Heart right ventricle (tissue), 16 donors: ENCODE data around the gene SHB. TPM values are rescaled to one million over a fixed set of nuclear protein-coding genes. Genes with fewer than 3 reads are reported as not detected.

ENCODE experiments used
- ATAC-seq, 8 donors: fragments of 200-7000 bp; cut with Tn5 transposase; one replicate each; pipeline ENCODE4 v1.9.1; 2020; ENCODE audit warnings: mild to moderate bottlenecking in 8 of 8, moderate library complexity in 8 of 8, moderate number of reproducible peaks in 1 of 8
- DNase-seq, 2 donors: peaks; one replicate each; pipeline ENCODE4 v3.0.0-alpha.2; 2020
- H3K27ac ChIP-seq, 10 donors: fragments of 200-600 bp; sonication (generic) in 2 of 10; one replicate each; pipeline versions ENCODE4 v1.5.0 to v1.8.0; 2020 to 2022; ENCODE audit warnings: mild to moderate bottlenecking in 3 of 10
- H3K27me3 ChIP-seq, 7 donors: fragments of 200-600 bp; one replicate each; pipeline ENCODE4 v1.8.0; 2021 to 2022; ENCODE audit warnings: mild to moderate bottlenecking in 2 of 7
- H3K36me3 ChIP-seq, 9 donors: fragments of 200-600 bp; sonication (generic) in 1 of 9; one replicate each; pipeline versions ENCODE4 v1.5.0 to v1.8.0; 2020 to 2022; ENCODE audit warnings: mild to moderate bottlenecking in 2 of 9
- H3K4me1 ChIP-seq, 9 donors: fragments of 200-600 bp; sonication (generic) in 1 of 9; one replicate each; pipeline versions ENCODE4 v1.5.0 to v1.8.0; 2020 to 2022; ENCODE audit warnings: mild to moderate bottlenecking in 4 of 9
- H3K4me3 ChIP-seq, 10 donors: fragments of 200-600 bp; sonication (generic) in 2 of 10; one replicate each; pipeline versions ENCODE4 v1.5.0 to v1.8.0; 2020 to 2022; ENCODE audit warnings: mild to moderate bottlenecking in 7 of 10, moderate library complexity in 2 of 10
- H3K9me3 ChIP-seq, 11 donors: fragments of 200-600 bp in 10 of 11; sonication (generic) in 2 of 11; one replicate each; pipeline versions ENCODE4 v1.5.0 to v1.8.0; 2013 to 2022; ENCODE audit warnings: mild to moderate bottlenecking in 2 of 11, control low read depth in 1 of 11, moderate library complexity in 1 of 11
- WGBS, 2 donors: extraction: QIAGEN DNeasy Blood & Tissue Kit; methylation state at CpG; one replicate each; pipeline ENCODE4 v1.1.7; 2013; ENCODE audit warnings: inconsistent platforms in 1 of 2; 5-methylcytosine and 5-hydroxymethylcytosine counted together
- intact Hi-C, 10 donors: fragments of 100-400 bp; cut with DNase I; formaldehyde crosslinking; loops; one replicate each; pipeline versions ENCODE4 v1.11.1 to v1.14.2; 2022
- polyA plus RNA-seq, 2 donors: library from polyadenylated mRNA; stranded (reverse); fragments of 200-250 nt; gene quantifications; one replicate each; pipeline ENCODE4 v1.2.3, GENCODE V29; 2013
- total RNA-seq, 10 donors: library from RNA; stranded (reverse); fragmentation: NEBNext Ultra II Directional in 3 of 10; extraction: Animal tissue kit (Norgen Biotek cat#: 25700) in 3 of 10; gene quantifications; one replicate each; pipeline versions ENCODE4 v1.2.1 to v1.2.4, GENCODE V29; 2021 to 2023
- TF ChIP-seq, protein P1 (sequence below), 9 donors: fragments of 200-600 bp; sonication (generic) in 2 of 9; IDR thresholded peaks; one replicate each; pipeline versions ENCODE4 v1.5.0 to v1.8.0; 2021 to 2022; ENCODE audit warnings: antibody characterized with exemption in 9 of 9, mild to moderate bottlenecking in 5 of 9, moderate library complexity in 1 of 9
- donor health status: Arrhythmogenic right ventricular cardiomyopathy.
- donor health status: ischemic (EF 13 %, LVEDD 7.1; RV severe dilation, severe dysfunction).
- donor health status: healthy with polysubstance abuse.
- donor health status: DM: no; HTN: yes; CAD: no.
- donor health status: DM: no; HTN: no; CAD: no.
- donor health status: ischemic (EF 25% LVEDD 6.9; RV normal size, moderate dysfunction).
- donor health status: ischemic (EF 25% LVEDD 5.7; RV mildly dilated, moderate dysfunction).
- donor health status: healthy.
- donor health status: DM: yes; HTN: yes; CAD: no.
- donor health status: Ischemic cardiomyopathy.
- donor health status: ischemic (EF 35%, LVEDD 5.7; RV mildly dilated, moderate dysfunction).
- donor health status: nonischemic (EF 11% LVEDD 7.7; RV severe dilation, severe dysfunction).
- donor health status: DM: yes; HTN: yes; CAD: no.
- donor health status: PGD.
- donor health status: ischemic (EF 29% LVEDD 5.4; RV normal size, mild dysfunction).
- donor health status: nonischemic (EF 23%, LVEDD 6.1; RV moderate dilation, normal function).

Gene SHB
- total and polyA plus RNA-seq, 12 donors = 5.7 to 26.6 (median 18.0) TPM

DNA sequence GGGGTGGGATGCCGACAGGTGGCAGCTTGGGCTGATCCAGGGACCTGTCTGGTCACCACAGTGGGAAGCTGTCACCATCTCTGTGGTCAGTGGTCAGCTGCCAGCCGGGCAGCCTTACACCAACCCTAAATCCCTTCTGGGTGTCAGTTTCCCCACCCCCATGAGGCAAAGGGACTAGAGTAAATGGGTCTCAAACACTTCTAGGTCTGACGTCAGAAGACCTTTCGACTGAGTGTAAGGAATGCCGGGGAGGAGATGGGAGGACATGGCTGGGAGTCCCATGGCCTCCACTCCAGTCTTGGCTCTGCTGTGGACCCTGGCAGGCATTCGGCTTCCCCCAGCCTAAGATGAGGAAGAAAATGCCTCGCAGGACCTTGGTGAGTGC, 124.8 kb downstream of the SHB start:
- TF ChIP-seq, protein P1, sequence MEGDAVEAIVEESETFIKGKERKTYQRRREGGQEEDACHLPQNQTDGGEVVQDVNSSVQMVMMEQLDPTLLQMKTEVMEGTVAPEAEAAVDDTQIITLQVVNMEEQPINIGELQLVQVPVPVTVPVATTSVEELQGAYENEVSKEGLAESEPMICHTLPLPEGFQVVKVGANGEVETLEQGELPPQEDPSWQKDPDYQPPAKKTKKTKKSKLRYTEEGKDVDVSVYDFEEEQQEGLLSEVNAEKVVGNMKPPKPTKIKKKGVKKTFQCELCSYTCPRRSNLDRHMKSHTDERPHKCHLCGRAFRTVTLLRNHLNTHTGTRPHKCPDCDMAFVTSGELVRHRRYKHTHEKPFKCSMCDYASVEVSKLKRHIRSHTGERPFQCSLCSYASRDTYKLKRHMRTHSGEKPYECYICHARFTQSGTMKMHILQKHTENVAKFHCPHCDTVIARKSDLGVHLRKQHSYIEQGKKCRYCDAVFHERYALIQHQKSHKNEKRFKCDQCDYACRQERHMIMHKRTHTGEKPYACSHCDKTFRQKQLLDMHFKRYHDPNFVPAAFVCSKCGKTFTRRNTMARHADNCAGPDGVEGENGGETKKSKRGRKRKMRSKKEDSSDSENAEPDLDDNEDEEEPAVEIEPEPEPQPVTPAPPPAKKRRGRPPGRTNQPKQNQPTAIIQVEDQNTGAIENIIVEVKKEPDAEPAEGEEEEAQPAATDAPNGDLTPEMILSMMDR (IDR thresholded peaks at IDR 0.05) = no peak
- Histone ChIP-seq H3K36me3 (peaks cover 0 to 50% (median 12%) of the 10 kb centered on the region in 9 donors), H3K27ac (peak overlapping the region in 2 of 10 donors; percentile 23 to 39), H3K27me3 (no peaks in the 10 kb centered on the region), H3K4me1 (peaks cover 7 to 75% (median 51%) of the 10 kb centered on the region in 9 donors), H3K4me3 (no peak overlapping the region), H3K9me3 (no peaks in the 10 kb centered on the region)
- WGBS, 2 donors = 83 to 86% methylated on average over 7 of the region's 7 CpGs
- ATAC-seq = no peak
- no peak for DNase-seq
- intact Hi-C loops = no loop called here

DNA sequence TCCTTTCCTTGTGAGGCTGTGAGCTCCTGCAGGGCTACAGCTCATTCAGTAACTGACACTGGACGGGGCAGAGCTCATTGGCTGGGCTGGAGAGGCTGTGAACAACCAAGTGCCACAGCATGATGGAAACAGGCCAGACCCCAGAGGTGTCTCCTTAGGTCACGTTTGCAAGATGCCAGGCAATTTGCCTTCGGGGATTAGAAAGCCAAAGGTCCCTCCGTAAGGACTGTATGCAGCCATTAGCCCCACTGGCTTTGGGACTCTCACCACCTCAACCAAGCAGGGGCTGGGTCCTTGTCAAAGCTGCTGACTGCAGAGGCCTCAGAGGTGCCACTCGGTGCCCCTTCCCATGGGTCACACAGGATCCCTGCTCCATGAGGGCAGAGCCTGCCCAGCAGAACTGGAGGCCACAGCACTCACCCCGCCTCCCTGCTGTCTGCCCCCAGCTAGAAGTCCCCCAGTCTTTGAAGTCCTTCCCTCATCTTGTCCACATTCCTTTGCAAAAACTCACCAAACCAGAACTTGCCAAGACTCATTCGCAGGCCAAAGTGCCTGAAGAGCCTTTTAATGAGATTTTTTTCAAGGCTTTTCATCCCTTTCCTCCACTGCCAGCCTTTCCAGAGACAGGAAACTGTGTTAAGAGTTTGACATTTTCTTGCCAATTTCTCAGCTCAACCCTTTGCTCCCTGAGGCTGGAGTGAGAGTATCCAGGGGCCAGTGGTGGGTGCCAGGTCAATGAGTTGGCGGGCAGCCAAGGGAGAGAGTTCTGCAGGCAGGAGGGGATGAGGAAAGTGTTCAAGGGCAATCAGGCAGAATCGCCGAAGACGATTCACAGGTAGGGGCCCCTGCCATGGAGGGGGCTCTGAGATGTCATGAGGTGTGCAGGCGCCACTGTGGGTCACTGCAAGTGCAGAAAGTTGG, 125.4 kb downstream of the SHB start:
- no peaks in the 10 kb centered on the region for H3K27me3 ChIP-seq
- 48 to 59% methylated on average over 12 of the region's 12 CpGs for WGBS, 2 donors
- TF ChIP-seq, protein P1 (IDR thresholded peaks at IDR 0.05) = no peak
- intact Hi-C loops = no loop called here
- H3K36me3 ChIP-seq = peaks cover 0 to 45% (median 12%) of the 10 kb centered on the region in 9 donors
- DNase-seq (peak in 1 of 2 donors; percentile 31), ATAC-seq (peak in 7 of 8 donors; percentile 7 to 51 (median 41))
- H3K27ac ChIP-seq = peak overlapping the region in 3 of 10 donors; percentile 23 to 39 (median 23)
- H3K4me3 ChIP-seq = no peak overlapping the region
- no peaks in the 10 kb centered on the region for H3K9me3 ChIP-seq
- peaks cover 12 to 80% (median 57%) of the 10 kb centered on the region in 9 donors for H3K4me1 ChIP-seq

DNA sequence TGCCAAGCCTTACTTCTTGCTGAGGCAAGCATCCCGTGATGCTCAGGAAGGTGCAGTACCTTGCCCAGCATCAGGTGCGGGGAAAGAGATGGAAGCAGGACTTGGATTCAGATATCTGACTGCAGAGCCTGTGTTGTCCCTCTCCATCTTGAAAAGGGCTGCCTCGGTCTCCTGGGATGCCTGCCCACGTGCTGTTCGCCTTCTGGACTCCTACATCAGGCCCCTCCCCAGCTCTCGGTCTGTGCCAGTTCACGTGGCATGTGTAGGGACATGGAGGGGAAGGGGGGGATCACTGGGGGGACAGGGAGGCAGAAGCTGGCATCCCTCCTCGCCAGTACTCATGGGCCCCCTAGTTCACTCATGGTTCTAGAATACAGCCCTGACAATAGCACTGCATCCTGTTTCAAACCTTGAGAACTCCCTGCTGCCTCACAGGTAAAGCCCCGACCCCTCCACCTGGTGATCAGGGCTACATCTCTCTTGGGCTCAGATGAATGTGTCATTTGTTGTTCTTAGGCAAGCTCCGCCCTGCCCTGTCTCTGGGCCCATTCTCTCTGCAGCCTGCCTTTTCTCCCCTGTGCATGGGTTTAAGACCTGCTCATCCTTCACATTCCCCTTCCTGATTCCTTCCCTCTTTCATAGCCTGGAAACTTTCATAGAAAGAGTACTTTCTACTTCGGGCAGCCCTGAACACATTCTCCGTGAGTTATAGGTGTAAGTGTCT, 126.2 kb downstream of the SHB start:
- DNase-seq (no peak), ATAC-seq (no peak)
- H3K27ac ChIP-seq = peak overlapping the region in 2 of 10 donors; percentile 23 to 39
- H3K4me3 ChIP-seq = no peak overlapping the region
- TF ChIP-seq, protein P1 (IDR thresholded peaks at IDR 0.05) = no peak
- 74 to 86% methylated on average over 12 of the region's 12 CpGs for WGBS, 2 donors
- intact Hi-C loops = no loop called here
- no peaks in the 10 kb centered on the region for H3K9me3 ChIP-seq
- H3K27me3 ChIP-seq = no peaks in the 10 kb centered on the region
- H3K4me1 ChIP-seq = peaks cover 20 to 81% (median 64%) of the 10 kb centered on the region in 9 donors
- H3K36me3 ChIP-seq = peaks cover 0 to 37% (median 12%) of the 10 kb centered on the region in 9 donors

DNA sequence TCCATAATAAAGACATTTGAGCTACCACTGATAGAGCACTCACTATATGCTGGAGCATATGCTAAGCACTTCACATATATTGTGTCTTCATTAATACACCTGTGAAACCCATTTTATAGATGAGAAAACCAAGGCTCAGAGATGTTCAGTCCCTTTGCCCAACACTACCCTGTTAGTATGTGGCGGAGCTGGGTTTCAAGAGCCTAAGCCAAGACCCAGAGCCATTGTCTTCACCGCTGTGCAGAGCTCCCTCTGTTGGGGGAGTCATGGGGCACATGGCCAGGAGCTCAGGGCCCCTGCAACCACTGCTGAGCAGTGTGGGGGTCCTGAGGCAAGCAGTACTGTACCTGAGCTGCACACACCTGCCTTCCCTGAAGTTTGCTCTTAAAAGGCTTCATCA, 127.8 kb downstream of the SHB start:
- no peak overlapping the region for H3K27ac ChIP-seq
- H3K4me3 ChIP-seq = no peak overlapping the region
- H3K4me1 ChIP-seq = peaks cover 24 to 83% (median 73%) of the 10 kb centered on the region in 9 donors
- intact Hi-C loops = no loop called here
- peaks cover 0 to 21% (median 0%) of the 10 kb centered on the region in 9 donors for H3K36me3 ChIP-seq
- WGBS, 2 donors = 96 to 97% methylated on average over 2 of the region's 2 CpGs
- H3K27me3 ChIP-seq = no peaks in the 10 kb centered on the region
- no peaks in the 10 kb centered on the region for H3K9me3 ChIP-seq
- DNase-seq (no peak), ATAC-seq (no peak)
- TF ChIP-seq, protein P1 (IDR thresholded peaks at IDR 0.05) = no peak
